Stimulated activated CD4-positive, alpha-beta T cell treated with anti-CD3 and anti-CD28 coated beads, Interleukin-15, amount 100 ng/mL, for 48 hours (primary cell): ENCODE measurements around the gene FIS1.
"Not testable (repeated sequence)": the region's sequence is repeated elsewhere in the genome, so short reads cannot be mapped to it uniquely, and the experiment has no call there.

Source experiments
- DNase-seq, 2 donors: peaks; one replicate each; pipeline ENCODE4 v3.0.0-alpha.2; 2020; ENCODE audit warnings: low read depth in 2 of 2

The FIS1 gene

GRCh38 chr7:101244375-101245146 lies at the start of gene FIS1:
FIS1 (minus strand) TSS chr7:101245081; CDS start chr7:101245004, 77 bp downstream.
- peak; percentile 87 to 91 for DNase-seq

GRCh38 chr7:101294039-101294831 lies 49.4 kb upstream of the FIS1 start:
- no peak for DNase-seq

- DNase-seq: not testable (repeated sequence)
Observed at GRCh38 chr7:101293069-101294021, 48.5 kb upstream of the FIS1 start.

GRCh38 chr7:101292566-101292965 lies 47.7 kb upstream of the FIS1 start:
- DNase-seq: not testable (repeated sequence)

GRCh38 chr7:101290186-101291037 lies 45.5 kb upstream of the FIS1 start:
- DNase-seq: peak in 1 of 2 donors; percentile 41

- DNase-seq: not testable (repeated sequence)
Observed at GRCh38 chr7:101289687-101290086, 44.8 kb upstream of the FIS1 start.

- no peak for DNase-seq
Observed at GRCh38 chr7:101288439-101288838, 43.6 kb upstream of the FIS1 start.

- no peak for DNase-seq
Observed at GRCh38 chr7:101287032-101287431, 42.2 kb upstream of the FIS1 start.

GRCh38 chr7:101285880-101286279 lies 41.0 kb upstream of the FIS1 start:
- DNase-seq: not testable (repeated sequence)

- no peak for DNase-seq
Observed at GRCh38 chr7:101285171-101285570, 40.3 kb upstream of the FIS1 start.

- not testable (repeated sequence) for DNase-seq
Observed at GRCh38 chr7:101280912-101281311, 36.0 kb upstream of the FIS1 start.

GRCh38 chr7:101278461-101279292 lies 33.8 kb upstream of the FIS1 start:
- DNase-seq: no peak

- no peak for DNase-seq
Observed at GRCh38 chr7:101277155-101277554, 32.3 kb upstream of the FIS1 start.

- DNase-seq: no peak
Observed at GRCh38 chr7:101273206-101273605, 28.3 kb upstream of the FIS1 start.

- DNase-seq: no peak
Observed at GRCh38 chr7:101271021-101271420, 26.1 kb upstream of the FIS1 start.

- no peak for DNase-seq
Observed at GRCh38 chr7:101269664-101270063, 24.8 kb upstream of the FIS1 start.

- DNase-seq: no peak
Observed at GRCh38 chr7:101265622-101266516, 21.0 kb upstream of the FIS1 start.

- not testable (repeated sequence) for DNase-seq
Observed at GRCh38 chr7:101264102-101264706, 19.3 kb upstream of the FIS1 start.
